Aorta (tissue), 5 donors: ENCODE data around the gene CYP1B1. TPM values are rescaled to one million over a fixed set of nuclear protein-coding genes. Genes with fewer than 3 reads are reported as not detected.
A peak's percentile ranks its signal among the peaks of the same experiment; 100 is the strongest.

Source experiments
- ATAC-seq: fragments of 200-7000 bp; cut with Tn5 transposase; one replicate; pipeline ENCODE4 v1.9.1; 2022; ENCODE audit warnings: moderate library complexity; ENCODE audit not compliant: low FRiP score
- DNase-seq, 2 donors: peaks; one replicate each; pipeline ENCODE4 v3.0.0-alpha.2; 2020
- H3K27ac ChIP-seq, 2 donors: one replicate each; pipeline ENCODE4 v1.5.1; 2013; ENCODE audit warnings: low read length in 2 of 2, mild to moderate bottlenecking in 2 of 2, moderate library complexity in 2 of 2, control low read depth in 1 of 2, inconsistent platforms in 1 of 2, low read depth in 1 of 2
- H3K27me3 ChIP-seq, 2 donors: one replicate each; pipeline ENCODE4 v1.6.1; 2013; ENCODE audit warnings: control low read depth in 1 of 2, low read length in 1 of 2, mild to moderate bottlenecking in 1 of 2, moderate library complexity in 1 of 2; ENCODE audit not compliant: insufficient read depth in 2 of 2, control insufficient read depth in 1 of 2
- H3K36me3 ChIP-seq, 2 donors: one replicate each; pipeline ENCODE4 v1.6.1; 2013; ENCODE audit warnings: control low read depth in 1 of 2, low read length in 1 of 2, mild to moderate bottlenecking in 1 of 2; ENCODE audit not compliant: insufficient read depth in 2 of 2, control insufficient read depth in 1 of 2
- H3K4me1 ChIP-seq, 2 donors: one replicate each; pipeline ENCODE4 v1.6.1; 2013; ENCODE audit warnings: low read length in 2 of 2, control low read depth in 1 of 2, mild to moderate bottlenecking in 1 of 2, moderate library complexity in 1 of 2; ENCODE audit not compliant: insufficient read depth in 2 of 2, control insufficient read depth in 1 of 2
- H3K4me3 ChIP-seq, 2 donors: one replicate each; pipeline ENCODE4 v1.5.1; 2013; ENCODE audit warnings: low read length in 2 of 2, control low read depth in 1 of 2, mild to moderate bottlenecking in 1 of 2
- H3K9me3 ChIP-seq: one replicate; pipeline ENCODE4 v1.6.1; 2013; ENCODE audit warnings: mild to moderate bottlenecking, low read length; ENCODE audit not compliant: control insufficient read depth
- WGBS, 2 donors: extraction: QIAGEN DNeasy Blood & Tissue Kit; methylation state at CpG; one replicate each; pipeline ENCODE4 v1.1.7; 2013; 5-methylcytosine and 5-hydroxymethylcytosine counted together
- intact Hi-C, 2 donors: fragments of 100-400 bp; cut with DNase I; formaldehyde crosslinking; loops; one replicate each; pipeline versions ENCODE4 v1.14.2 to v1.15.0; 2022
- polyA plus RNA-seq, 2 donors: library from polyadenylated mRNA; stranded (reverse); fragments of 200-250 nt; gene quantifications; one replicate each; pipeline ENCODE4 v1.2.3, GENCODE V29; 2013
- total RNA-seq, 2 donors: library from RNA; stranded (reverse); fragmentation: NEBNext Ultra II Directional; extraction: Animal tissue kit (Norgen Biotek cat#: 25700); gene quantifications; one replicate each; pipeline ENCODE4 v1.2.1, GENCODE V29; 2021
- donor health status: healthy with polysubstance abuse.
- donor health status: Bipolar disorder and iron deficiency.
- donor health status: DM: no; HTN: no; CAD: no.
- donor health status: DM: no; HTN: no; CAD: no.
- donor health status: DM: yes; HTN: yes; CAD: no.

The CYP1B1 gene
- total and polyA plus RNA-seq, 4 donors: 7.3 to 115 (median 62.0) TPM

- no peaks in the 10 kb centered on the region for H3K27me3 ChIP-seq
- no peak overlapping the region for H3K27ac ChIP-seq
- intact Hi-C loops: no loop called here
- no peak overlapping the region for H3K4me3 ChIP-seq
- no peaks in the 10 kb centered on the region for H3K4me1 ChIP-seq
- ATAC-seq: no peak
- H3K36me3 ChIP-seq: no peaks in the 10 kb centered on the region
- DNase-seq: no peak
- no peaks in the 10 kb centered on the region for H3K9me3 ChIP-seq
- 83 to 86% methylated on average over 5 of the region's 5 CpGs for WGBS, 2 donors
Observed at GRCh38 chr2:38064801-38065501, 11.0 kb downstream of the CYP1B1 start.

GRCh38 chr2:38060236-38061018, 15.5 kb downstream of the CYP1B1 start:
- no peak overlapping the region for H3K4me3 ChIP-seq
- H3K9me3 ChIP-seq: no peaks in the 10 kb centered on the region
- H3K27me3 ChIP-seq: no peaks in the 10 kb centered on the region
- H3K4me1 ChIP-seq: no peaks in the 10 kb centered on the region
- 40 to 45% methylated on average over 5 of the region's 5 CpGs for WGBS, 2 donors
- H3K27ac ChIP-seq: no peak overlapping the region
- intact Hi-C loops: no loop called here
- ATAC-seq (peak; percentile 45), DNase-seq (no peak)
- H3K36me3 ChIP-seq: no peaks in the 10 kb centered on the region

GRCh38 chr2:38057651-38058410, 18.1 kb downstream of the CYP1B1 start:
- ATAC-seq (no peak), DNase-seq (no peak)
- WGBS, 2 donors: 86 to 89% methylated on average over 3 of the region's 3 CpGs
- Histone ChIP-seq H3K27ac (no peak overlapping the region), H3K4me1 (no peaks in the 10 kb centered on the region), H3K27me3 (no peaks in the 10 kb centered on the region), H3K36me3 (no peaks in the 10 kb centered on the region), H3K9me3 (no peaks in the 10 kb centered on the region), H3K4me3 (no peak overlapping the region)
- intact Hi-C loops: no loop called here

- 61 to 63% methylated on average over 3 of the region's 3 CpGs for WGBS, 2 donors
- Histone ChIP-seq H3K4me3 (no peak overlapping the region), H3K36me3 (no peaks in the 10 kb centered on the region), H3K4me1 (no peaks in the 10 kb centered on the region), H3K27ac (no peak overlapping the region), H3K9me3 (no peaks in the 10 kb centered on the region), H3K27me3 (no peaks in the 10 kb centered on the region)
- no peak for DNase-seq
- intact Hi-C loops: no loop called here
- ATAC-seq: no peak
Observed at GRCh38 chr2:38056216-38056615, 19.7 kb downstream of the CYP1B1 start.

GRCh38 chr2:38045811-38046210, 30.1 kb downstream of the CYP1B1 start:
- Histone ChIP-seq H3K4me3 (no peak overlapping the region), H3K27me3 (no peaks in the 10 kb centered on the region), H3K9me3 (peaks cover 1% of the 10 kb centered on the region), H3K27ac (no peak overlapping the region), H3K36me3 (no peaks in the 10 kb centered on the region), H3K4me1 (no peaks in the 10 kb centered on the region)
- 89 to 94% methylated on average over 4 of the region's 4 CpGs for WGBS, 2 donors
- DNase-seq: no peak
- no peak for ATAC-seq
- intact Hi-C loops: no loop called here

GRCh38 chr2:38039121-38039910, 36.6 kb downstream of the CYP1B1 start:
- H3K9me3 ChIP-seq: peaks cover 1% of the 10 kb centered on the region
- H3K36me3 ChIP-seq: no peaks in the 10 kb centered on the region
- DNase-seq (no peak), ATAC-seq (no peak)
- no peak overlapping the region for H3K4me3 ChIP-seq
- no peaks in the 10 kb centered on the region for H3K4me1 ChIP-seq
- H3K27me3 ChIP-seq: no peaks in the 10 kb centered on the region
- WGBS, 2 donors: 89 to 93% methylated on average over 9 of the region's 9 CpGs
- no peak overlapping the region for H3K27ac ChIP-seq
- intact Hi-C loops: no loop called here

GRCh38 chr2:38038682-38039081, 37.3 kb downstream of the CYP1B1 start:
- WGBS, 2 donors: 66 to 67% methylated on average over 5 of the region's 5 CpGs

More at GRCh38 chr2:38038682-38039081, 37.3 kb downstream of the CYP1B1 start:
- no peak overlapping the region for H3K27ac ChIP-seq
- intact Hi-C loops: no loop called here
- no peaks in the 10 kb centered on the region for H3K27me3 ChIP-seq
- peak; percentile 45 for ATAC-seq
- no peaks in the 10 kb centered on the region for H3K4me1 ChIP-seq
- no peak for DNase-seq
- H3K9me3 ChIP-seq: peaks cover 1% of the 10 kb centered on the region
- H3K4me3 ChIP-seq: no peak overlapping the region
- no peaks in the 10 kb centered on the region for H3K36me3 ChIP-seq
